Keratinocyte (primary cell): ENCODE data around the gene IFNA17. TPM values are rescaled to one million over a fixed set of nuclear protein-coding genes. Genes with fewer than 3 reads are reported as not detected.

Experiments used
- DNase-seq: peaks from one replicate; pipeline ENCODE4 v3.0.0-alpha.2; 2011; ENCODE audit warnings: low read depth, missing footprints, low spot score
- FAIRE-seq: peaks from 2 replicates; lab custom pipeline; 2011; peaks lifted over from hg19 to GRCh38; lab: Jason Lieb, UNC
- H2AFZ ChIP-seq: 2 replicates; pipeline ENCODE4 v1.6.0; 2012; ENCODE audit warnings: low read length, control low read depth, inconsistent platforms; ENCODE audit not compliant: control insufficient read depth
- H3K27ac ChIP-seq: 2 replicates; pipeline ENCODE4 v1.5.1; 2011; ENCODE audit warnings: low read length; ENCODE audit not compliant: control insufficient read depth, insufficient read depth
- H3K27me3 ChIP-seq: 3 replicates; pipeline ENCODE4 v1.6.0; 2011; ENCODE audit warnings: low read length; ENCODE audit not compliant: control insufficient read depth, insufficient read depth; ENCODE audit errors: extremely low read depth
- H3K36me3 ChIP-seq, 2 experiments: 2 replicates in 1 of 2; 3 replicates in 1 of 2; pipeline ENCODE4 v1.5.1; 2011; ENCODE audit warnings: low read length in 2 of 2, mild to moderate bottlenecking in 1 of 2; ENCODE audit not compliant: control insufficient read depth in 2 of 2, insufficient read depth in 2 of 2; ENCODE audit errors: extremely low read depth in 1 of 2
- H3K4me1 ChIP-seq: 3 replicates; pipeline ENCODE4 v1.5.1; 2011; ENCODE audit warnings: low read length; ENCODE audit not compliant: control insufficient read depth, insufficient read depth; ENCODE audit errors: extremely low read depth
- H3K4me2 ChIP-seq: 3 replicates; pipeline ENCODE4 v1.6.0; 2011; ENCODE audit warnings: low read depth, low read length; ENCODE audit not compliant: control insufficient read depth, insufficient read depth; ENCODE audit errors: extremely low read depth
- H3K4me3 ChIP-seq, 3 experiments: fragments of 200-600 bp in 1 of 3; sonication (generic) in 1 of 3; 2 replicates in 2 of 3; 3 replicates in 1 of 3; pipeline ENCODE4 v1.5.1; 2011 to 2016; ENCODE audit warnings: low read length in 3 of 3, mild to moderate bottlenecking in 3 of 3, control low read depth in 2 of 3, inconsistent platforms in 1 of 3, low read depth in 1 of 3, mixed read lengths in 1 of 3, mixed run types in 1 of 3, moderate library complexity in 1 of 3; ENCODE audit not compliant: control insufficient read depth in 2 of 3, insufficient read depth in 2 of 3; ENCODE audit errors: extremely low read depth in 1 of 3
- H3K79me2 ChIP-seq: 2 replicates; pipeline ENCODE4 v1.6.0; 2012; ENCODE audit warnings: low read length; ENCODE audit not compliant: control insufficient read depth, insufficient read depth
- H3K9ac ChIP-seq: 3 replicates; pipeline ENCODE4 v1.6.0; 2011; ENCODE audit warnings: low read length; ENCODE audit not compliant: control insufficient read depth, insufficient read depth; ENCODE audit errors: extremely low read depth
- H3K9me1 ChIP-seq: 3 replicates; pipeline ENCODE4 v1.6.0; 2011; ENCODE audit warnings: low read length; ENCODE audit not compliant: control insufficient read depth, insufficient read depth; ENCODE audit errors: extremely low read depth
- H3K9me3 ChIP-seq: 2 replicates; pipeline ENCODE4 v1.5.1; 2012; ENCODE audit warnings: low read depth, low read length; ENCODE audit not compliant: control insufficient read depth
- H4K20me1 ChIP-seq: 3 replicates; pipeline ENCODE4 v1.6.0; 2011; ENCODE audit warnings: low read length; ENCODE audit not compliant: control insufficient read depth, insufficient read depth; ENCODE audit errors: extremely low read depth
- EZH2 ChIP-seq: IDR thresholded peaks from one replicate; pipeline ENCODE4 v1.6.1; 2012; ENCODE audit warnings: inconsistent platforms, mild to moderate bottlenecking, low read length, moderate library complexity
- dilution Hi-C: fragments of 300-500 bp; cut with MboI; formaldehyde crosslinking; loops from one replicate; pipeline ENCODE4 v1.7.0; 2020; ENCODE audit warnings: low sequenced_read_pairs; ENCODE audit not compliant: extremely low pct_ligation_motif_present
- polyA minus RNA-seq, 3 experiments: library from RNA; depleted of rRNA, polyadenylated mRNA; stranded (reverse); fragments of >200 nt; gene quantifications; 1 replicate in 1 of 3; 2 replicates in 1 of 3; 3 replicates in 1 of 3; pipeline ENCODE4 v1.2.3, GENCODE V29; 2011
- polyA plus RNA-seq, 5 experiments: library from polyadenylated mRNA; depleted of rRNA in 3 of 5; stranded (reverse) in 3 of 5; stranded (forward) in 1 of 5; unstranded in 1 of 5; fragments of >200 nt; gene quantifications; 1 replicate in 1 of 5; 2 replicates in 3 of 5; 3 replicates in 1 of 5; pipeline versions ENCODE4 v1.2.1 to v1.2.3, GENCODE V29; 2011 to 2012; ENCODE audit warnings: missing spikeins in 2 of 5, low read depth in 1 of 5, low replicate concordance in 1 of 5
- TF ChIP-seq, protein P1 (sequence below), 3 experiments: IDR thresholded peaks in 1 of 3; conservative IDR thresholded peaks in 1 of 3; optimal IDR thresholded peaks in 1 of 3; 2 replicates in 2 of 3; 3 replicates in 1 of 3; pipeline versions ENCODE3 to v1.5.1; 2011; ENCODE audit warnings: low read length in 3 of 3, mild to moderate bottlenecking in 3 of 3, moderate library complexity in 2 of 3, control low read depth in 1 of 3, inconsistent platforms in 1 of 3; ENCODE audit not compliant: insufficient read depth in 2 of 3; ENCODE audit errors: extremely low read depth in 1 of 3

Gene IFNA17
- polyA plus RNA-seq (not detected in 3 replicates), polyA minus RNA-seq (not detected in 3 replicates)
- not detected for polyA plus RNA-seq (2011; ENCODE audit: low read depth)
- polyA plus RNA-seq (2011; cell fraction: cytosol; rRNA removed), result not detected in 2 replicates
- polyA plus RNA-seq (2011; cell fraction: nucleus; rRNA removed), result not detected in 2 replicates
- not detected in 2 replicates for polyA plus RNA-seq (2012; ENCODE audit: low replicate concordance)
- not detected for polyA minus RNA-seq (2011; cell fraction: cytosol; rRNA and poly(A)+ RNA removed)
- polyA minus RNA-seq (2011; cell fraction: nucleus; rRNA and poly(A)+ RNA removed), result not detected in 2 replicates

- Histone ChIP-seq H2AFZ (no peak within 1 kb of the TSS), H3K4me3 (no peak within 1 kb of the TSS), H3K27me3 (no peaks in the 10 kb centered on the region), H3K4me2 (no peak within 1 kb of the TSS), H3K9me1 (no peaks in the 10 kb centered on the region), H3K36me3 (no peaks in the 10 kb centered on the region), H3K79me2 (no peaks in the 10 kb centered on the region), H3K9me3 (no peaks in the 10 kb centered on the region), H3K27ac (no peak within 1 kb of the TSS), H4K20me1 (no peaks in the 10 kb centered on the region), H3K4me1 (no peaks in the 10 kb centered on the region), H3K9ac (no peak within 1 kb of the TSS)
- DNase-seq (no peak), FAIRE-seq (no peak)
- TF ChIP-seq EZH2, result no peak
- TF ChIP-seq, protein P1, sequence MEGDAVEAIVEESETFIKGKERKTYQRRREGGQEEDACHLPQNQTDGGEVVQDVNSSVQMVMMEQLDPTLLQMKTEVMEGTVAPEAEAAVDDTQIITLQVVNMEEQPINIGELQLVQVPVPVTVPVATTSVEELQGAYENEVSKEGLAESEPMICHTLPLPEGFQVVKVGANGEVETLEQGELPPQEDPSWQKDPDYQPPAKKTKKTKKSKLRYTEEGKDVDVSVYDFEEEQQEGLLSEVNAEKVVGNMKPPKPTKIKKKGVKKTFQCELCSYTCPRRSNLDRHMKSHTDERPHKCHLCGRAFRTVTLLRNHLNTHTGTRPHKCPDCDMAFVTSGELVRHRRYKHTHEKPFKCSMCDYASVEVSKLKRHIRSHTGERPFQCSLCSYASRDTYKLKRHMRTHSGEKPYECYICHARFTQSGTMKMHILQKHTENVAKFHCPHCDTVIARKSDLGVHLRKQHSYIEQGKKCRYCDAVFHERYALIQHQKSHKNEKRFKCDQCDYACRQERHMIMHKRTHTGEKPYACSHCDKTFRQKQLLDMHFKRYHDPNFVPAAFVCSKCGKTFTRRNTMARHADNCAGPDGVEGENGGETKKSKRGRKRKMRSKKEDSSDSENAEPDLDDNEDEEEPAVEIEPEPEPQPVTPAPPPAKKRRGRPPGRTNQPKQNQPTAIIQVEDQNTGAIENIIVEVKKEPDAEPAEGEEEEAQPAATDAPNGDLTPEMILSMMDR (optimal IDR thresholded peaks at IDR 0.05 in 1 of 3, IDR thresholded peaks at IDR 0.05 in 1 of 3, conservative IDR thresholded peaks at IDR 0.05 in 1 of 3; ENCODE audit: extremely low read depth in 1 of 3, insufficient read depth in 2 of 3, low read length in 3 of 3), result no peak
- dilution Hi-C loops, result no loop called here
Measured at GRCh38 chr9:21228122-21228521, at the start of gene IFNA17. Gene IFNA17 (minus strand): TSS chr9:21228222. CDS start chr9:21228173, 49 bp downstream.

DNA sequence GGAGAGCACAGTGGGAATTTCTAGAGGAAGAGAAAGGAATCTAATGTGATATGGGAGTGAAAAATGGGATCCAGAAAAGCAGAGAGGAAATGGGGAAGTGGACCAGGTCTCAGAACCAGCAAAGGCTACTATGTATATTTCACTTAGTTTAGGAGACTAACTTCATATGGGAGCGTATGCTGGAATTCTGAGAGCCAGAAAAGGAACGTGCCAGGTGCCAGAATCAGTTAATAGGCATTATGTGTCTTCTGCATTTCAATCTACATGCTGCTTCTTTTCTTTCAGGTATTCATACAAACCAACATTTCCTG lies 40.3 kb upstream of the IFNA17 start:
- Histone ChIP-seq H3K9ac (no peak overlapping the region), H3K4me2 (no peak overlapping the region), H3K4me1 (peaks cover 2% of the 10 kb centered on the region), H3K4me3 (no peak overlapping the region), H3K79me2 (no peaks in the 10 kb centered on the region), H4K20me1 (no peaks in the 10 kb centered on the region), H3K9me1 (no peaks in the 10 kb centered on the region), H3K27ac (no peak overlapping the region), H3K36me3 (no peaks in the 10 kb centered on the region), H3K9me3 (no peaks in the 10 kb centered on the region), H3K27me3 (peaks cover 15% of the 10 kb centered on the region), H2AFZ (no peak overlapping the region)
- DNase-seq (no peak), FAIRE-seq (no peak)
- dilution Hi-C loops, result no loop called here
- TF ChIP-seq EZH2, result no peak
- TF ChIP-seq, protein P1 (optimal IDR thresholded peaks at IDR 0.05 in 1 of 3, IDR thresholded peaks at IDR 0.05 in 1 of 3, conservative IDR thresholded peaks at IDR 0.05 in 1 of 3; ENCODE audit: extremely low read depth in 1 of 3, insufficient read depth in 2 of 3, low read length in 3 of 3), result no peak
